GM13977 (cell line): Measurements from ENCODE around the gene ACER3.
"Not testable (repeated sequence)": the region's sequence is repeated elsewhere in the genome, so short reads cannot be mapped to it uniquely, and the experiment has no call there.

ENCODE experiments used
- DNase-seq: peaks from one replicate; pipeline ENCODE4 v3.0.0; 2012; ENCODE audit warnings: low spot score
- in situ Hi-C: fragments of 300-500 bp; cut with MboI; formaldehyde crosslinking; loops from one replicate; pipeline ENCODE4 v1.12.0; 2022; ENCODE audit warnings: low sequenced_read_pairs, low pct_unique_long_range_greater_than_20kb, mixed read lengths, inconsistent platforms; ENCODE audit not compliant: unreplicated experiment
- TF ChIP-seq, protein P1 (sequence below): IDR thresholded peaks from 2 replicates; pipeline ENCODE4 v1.5.1; 2012; ENCODE audit warnings: mild to moderate bottlenecking, control low read depth; ENCODE audit not compliant: insufficient read depth; ENCODE audit errors: extremely low read depth, missing control alignments

The ACER3 gene

DNA sequence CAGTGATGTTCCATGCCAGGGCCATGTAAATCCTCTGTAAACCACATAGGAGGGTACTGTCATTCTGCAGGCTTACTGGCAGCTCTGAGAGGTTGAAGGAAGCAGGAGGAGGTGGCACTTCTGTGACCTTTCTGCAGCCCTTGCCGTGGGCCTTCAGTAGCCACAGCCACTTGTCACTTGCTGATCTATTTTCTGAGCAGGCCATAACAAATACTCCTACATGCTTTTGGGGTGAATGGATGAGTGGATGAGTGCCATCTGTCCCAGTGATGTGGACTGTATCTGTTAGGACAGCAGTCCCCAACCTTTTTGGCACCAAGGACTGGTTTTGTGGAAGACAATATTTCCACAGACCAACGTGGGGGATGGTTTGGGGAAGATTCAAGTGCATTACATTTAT, 183.6 kb downstream of the ACER3 start:
- TF ChIP-seq, protein P1, sequence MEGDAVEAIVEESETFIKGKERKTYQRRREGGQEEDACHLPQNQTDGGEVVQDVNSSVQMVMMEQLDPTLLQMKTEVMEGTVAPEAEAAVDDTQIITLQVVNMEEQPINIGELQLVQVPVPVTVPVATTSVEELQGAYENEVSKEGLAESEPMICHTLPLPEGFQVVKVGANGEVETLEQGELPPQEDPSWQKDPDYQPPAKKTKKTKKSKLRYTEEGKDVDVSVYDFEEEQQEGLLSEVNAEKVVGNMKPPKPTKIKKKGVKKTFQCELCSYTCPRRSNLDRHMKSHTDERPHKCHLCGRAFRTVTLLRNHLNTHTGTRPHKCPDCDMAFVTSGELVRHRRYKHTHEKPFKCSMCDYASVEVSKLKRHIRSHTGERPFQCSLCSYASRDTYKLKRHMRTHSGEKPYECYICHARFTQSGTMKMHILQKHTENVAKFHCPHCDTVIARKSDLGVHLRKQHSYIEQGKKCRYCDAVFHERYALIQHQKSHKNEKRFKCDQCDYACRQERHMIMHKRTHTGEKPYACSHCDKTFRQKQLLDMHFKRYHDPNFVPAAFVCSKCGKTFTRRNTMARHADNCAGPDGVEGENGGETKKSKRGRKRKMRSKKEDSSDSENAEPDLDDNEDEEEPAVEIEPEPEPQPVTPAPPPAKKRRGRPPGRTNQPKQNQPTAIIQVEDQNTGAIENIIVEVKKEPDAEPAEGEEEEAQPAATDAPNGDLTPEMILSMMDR = no peak
- DNase-seq = no peak
- in situ Hi-C loops = loop anchor here (25.0 kb wide), 1 partner anchor 232 kb away; no protein-coding TSS in a partner anchor

DNA sequence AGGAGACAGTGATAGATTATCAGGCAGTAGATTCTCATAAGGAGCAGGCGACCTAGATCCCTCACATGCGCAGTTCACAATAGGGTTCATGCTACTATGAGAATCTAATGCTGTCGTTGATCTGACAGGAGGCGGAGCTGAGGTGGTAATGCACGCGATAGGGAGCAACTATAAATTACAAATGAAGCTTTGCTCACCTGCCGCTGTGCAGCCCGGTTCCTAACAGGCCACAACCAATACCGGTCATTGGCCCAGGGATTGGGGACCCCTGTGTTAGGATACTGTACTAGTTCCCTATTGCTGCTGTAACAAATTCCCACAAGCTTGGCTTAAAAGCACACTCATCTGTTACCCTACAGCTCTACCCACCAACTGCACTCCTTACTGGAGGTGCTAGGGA, 184.2 kb downstream of the ACER3 start:
- no peak for DNase-seq
- TF ChIP-seq, protein P1 = no peak
- in situ Hi-C loops = loop anchor here (25.0 kb wide), 1 partner anchor 233 kb away; no protein-coding TSS in a partner anchor

DNA sequence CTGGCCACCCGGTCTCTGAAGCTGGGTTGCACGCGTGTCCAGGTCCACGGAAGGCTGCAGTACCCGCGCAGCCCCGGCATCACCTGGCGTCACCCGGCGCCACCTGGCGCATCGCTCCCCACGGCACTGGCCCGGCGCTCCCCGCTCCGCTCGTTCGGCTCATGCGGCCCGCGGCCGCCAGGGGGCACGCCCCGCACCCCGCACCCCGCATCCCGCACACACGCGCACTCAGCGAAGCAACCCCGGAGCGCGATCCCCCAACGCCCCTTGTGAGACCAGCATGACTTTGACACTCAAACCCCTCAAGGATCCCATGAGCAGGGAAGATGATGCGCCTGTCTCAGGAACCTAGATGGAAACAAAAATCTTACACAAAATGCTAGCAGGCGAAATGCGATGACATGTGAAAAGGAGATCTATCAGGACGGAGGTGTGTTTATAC, 185.4 kb downstream of the ACER3 start:
- DNase-seq = peak; percentile 85
- in situ Hi-C loops = loop anchor here (25.0 kb wide), 1 partner anchor 234 kb away; no protein-coding TSS in a partner anchor
- TF ChIP-seq, protein P1 = peak; percentile 96

- in situ Hi-C loops = loop anchor here (25.0 kb wide), 1 partner anchor 235 kb away; no protein-coding TSS in a partner anchor
- TF ChIP-seq, protein P1 = peak; percentile 61
- peak; percentile 86 for DNase-seq
Observed at GRCh38 chr11:77047007-77047927, 186.5 kb downstream of the ACER3 start.

- in situ Hi-C loops = loop anchor here (25.0 kb wide), 1 partner anchor 236 kb away; no protein-coding TSS in a partner anchor
- DNase-seq = not testable (repeated sequence)
Observed at GRCh38 chr11:77047928-77048446, 187.3 kb downstream of the ACER3 start.

GRCh38 chr11:77049026-77049425, 188.3 kb downstream of the ACER3 start:
- in situ Hi-C loops = loop anchor here (25.0 kb wide), 1 partner anchor 237 kb away; no protein-coding TSS in a partner anchor
- TF ChIP-seq, protein P1 = no peak

GRCh38 chr11:77051511-77051910, 190.8 kb downstream of the ACER3 start:
- DNase-seq = no peak
- TF ChIP-seq, protein P1 = no peak
- in situ Hi-C loops = no loop called here

More at GRCh38 chr11:77049026-77049425, 188.3 kb downstream of the ACER3 start:
- DNase-seq = no peak
